Mesenchymal stem cell (in vitro differentiated cells and primary cell): ENCODE data around the gene TBRG1.

ENCODE experiments used
- DNase-seq: peaks from one replicate; pipeline ENCODE4 v3.0.0-alpha.2; 2013
- H2AFZ ChIP-seq: one replicate; pipeline ENCODE4 v1.6.1; 2013; ENCODE audit warnings: low read depth, mild to moderate bottlenecking, control low read depth, inconsistent platforms, low read length, moderate library complexity
- H2AK5ac ChIP-seq: 2 replicates; pipeline ENCODE4 v1.6.1; 2013; ENCODE audit warnings: low read length, moderate library complexity, mild to moderate bottlenecking, inconsistent platforms; ENCODE audit not compliant: severe bottlenecking
- H2BK120ac ChIP-seq: one replicate; pipeline ENCODE4 v1.6.1; 2013; ENCODE audit warnings: low read depth, mild to moderate bottlenecking, inconsistent platforms, low read length, moderate library complexity
- H2BK12ac ChIP-seq, 2 experiments: one replicate each; pipeline ENCODE4 v1.6.1; 2013; ENCODE audit warnings: inconsistent platforms in 2 of 2, low read length in 2 of 2, mild to moderate bottlenecking in 2 of 2, moderate library complexity in 2 of 2, control low read depth in 1 of 2
- H2BK15ac ChIP-seq: one replicate; pipeline ENCODE4 v1.6.1; 2013; ENCODE audit warnings: mild to moderate bottlenecking, low read depth, inconsistent platforms; ENCODE audit not compliant: poor library complexity, severe bottlenecking
- H2BK5ac ChIP-seq: 2 replicates; pipeline ENCODE4 v1.6.1; 2013; ENCODE audit warnings: low read depth, mild to moderate bottlenecking, low read length, control low read depth, inconsistent platforms; ENCODE audit not compliant: poor library complexity, severe bottlenecking
- H3K14ac ChIP-seq, 2 experiments: one replicate each; pipeline ENCODE4 v1.6.1; 2013; ENCODE audit warnings: inconsistent platforms in 2 of 2, low read length in 2 of 2, control low read depth in 1 of 2, mild to moderate bottlenecking in 1 of 2, moderate library complexity in 1 of 2
- H3K18ac ChIP-seq, 2 experiments: one replicate each; pipeline ENCODE4 v1.6.1; 2013; ENCODE audit warnings: inconsistent platforms in 2 of 2, low read length in 2 of 2, control low read depth in 1 of 2, low read depth in 1 of 2, mild to moderate bottlenecking in 1 of 2
- H3K23ac ChIP-seq, 2 experiments: one replicate each; pipeline ENCODE4 v1.6.1; 2013; ENCODE audit warnings: inconsistent platforms in 2 of 2, low read length in 2 of 2, mild to moderate bottlenecking in 2 of 2, moderate library complexity in 2 of 2, control low read depth in 1 of 2
- H3K27ac ChIP-seq: 2 replicates; pipeline ENCODE4 v1.5.1; 2013; ENCODE audit warnings: mild to moderate bottlenecking, moderate library complexity, low read length, control low read depth, inconsistent platforms; ENCODE audit not compliant: poor library complexity, severe bottlenecking
- H3K27me3 ChIP-seq, 2 experiments: 2 replicates each; pipeline versions ENCODE4 v1.6.1 to v1.7.0; 2013; ENCODE audit warnings: low read length in 2 of 2, mild to moderate bottlenecking in 2 of 2, moderate library complexity in 2 of 2, control low read depth in 1 of 2, inconsistent platforms in 1 of 2; ENCODE audit not compliant: control insufficient read depth in 1 of 2, insufficient read depth in 1 of 2
- H3K36me3 ChIP-seq, 2 experiments: 2 replicates each; pipeline versions ENCODE4 v1.6.1 to v1.7.0; 2013; ENCODE audit warnings: low read length in 2 of 2, control low read depth in 1 of 2, inconsistent platforms in 1 of 2, low read depth in 1 of 2, mild to moderate bottlenecking in 1 of 2; ENCODE audit not compliant: insufficient read depth in 2 of 2, control insufficient read depth in 1 of 2
- H3K4ac ChIP-seq, 2 experiments: one replicate each; pipeline ENCODE4 v1.6.1; 2013; ENCODE audit warnings: inconsistent platforms in 2 of 2, low read length in 2 of 2, mild to moderate bottlenecking in 2 of 2, moderate library complexity in 2 of 2, control low read depth in 1 of 2, low read depth in 1 of 2
- H3K4me1 ChIP-seq: 2 replicates; pipeline ENCODE4 v1.6.1; 2013; ENCODE audit warnings: low read depth, low read length, control low read depth; ENCODE audit not compliant: control insufficient read depth, insufficient read depth
- H3K4me2 ChIP-seq: 2 replicates; pipeline ENCODE4 v1.6.1; 2013; ENCODE audit warnings: low read length, mild to moderate bottlenecking, inconsistent platforms; ENCODE audit not compliant: poor library complexity, severe bottlenecking
- H3K4me3 ChIP-seq, 2 experiments: 2 replicates each; pipeline versions ENCODE4 v1.5.1 to v1.7.0; 2013; ENCODE audit warnings: low read length in 2 of 2, mild to moderate bottlenecking in 2 of 2, control low read depth in 1 of 2, low read depth in 1 of 2; ENCODE audit not compliant: insufficient read depth in 1 of 2
- H3K79me1 ChIP-seq: replicated peaks from 2 replicates; pipeline ENCODE4 v1.6.1; 2013; ENCODE audit warnings: mild to moderate bottlenecking, control low read depth, low read length, inconsistent platforms; ENCODE audit not compliant: poor library complexity, severe bottlenecking
- H3K9ac ChIP-seq: 2 replicates; pipeline ENCODE4 v1.7.0; 2013; ENCODE audit warnings: mild to moderate bottlenecking, low read length, moderate library complexity
- H3K9me3 ChIP-seq: 2 replicates; pipeline ENCODE4 v1.7.0; 2013; ENCODE audit warnings: mild to moderate bottlenecking, low read length; ENCODE audit not compliant: control insufficient read depth
- H4K8ac ChIP-seq: one replicate; pipeline ENCODE4 v1.6.1; 2013; ENCODE audit warnings: inconsistent platforms, mild to moderate bottlenecking, low read length, moderate library complexity
- H4K91ac ChIP-seq: one replicate; pipeline ENCODE4 v1.6.1; 2013; ENCODE audit warnings: mild to moderate bottlenecking, low read length, inconsistent platforms
- WGBS: methylation state at CpG from one replicate; pipeline ENCODE4 v1.1.7; 2013; ENCODE audit warnings: mixed read lengths; 5-methylcytosine and 5-hydroxymethylcytosine counted together

Gene TBRG1

DNA sequence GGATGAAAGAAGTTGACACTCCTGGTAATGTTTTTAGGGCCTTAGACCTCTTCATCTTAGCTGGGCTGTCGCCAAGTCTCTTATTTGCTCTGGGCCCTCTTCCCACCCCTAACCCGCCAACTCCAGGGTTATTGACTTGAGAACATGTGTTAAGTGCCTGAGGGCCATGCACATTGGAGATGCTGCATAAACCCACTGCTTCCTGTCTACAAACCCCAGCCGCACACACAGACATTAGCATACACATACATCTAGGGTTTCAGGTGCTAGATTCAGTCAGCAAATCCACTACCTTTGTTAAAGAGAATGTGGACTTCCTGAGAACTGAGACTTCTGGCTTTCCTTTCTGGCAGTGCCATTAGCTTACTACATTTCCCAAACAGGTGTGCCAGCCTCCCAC, 10.6 kb upstream of the TBRG1 start:
- Histone ChIP-seq H3K4me3 (no peak overlapping the region), H3K4me1 (no peaks in the 10 kb centered on the region), H2BK120ac (no peak overlapping the region), H3K36me3 (no peaks in the 10 kb centered on the region), H3K18ac (no peak overlapping the region), H3K23ac (no peak overlapping the region), H3K9me3 (no peaks in the 10 kb centered on the region), H2BK5ac (no peak overlapping the region), H2BK15ac (no peak overlapping the region), H3K4ac (no peak overlapping the region), H3K4me2 (no peak overlapping the region), H3K27me3 (peaks cover 0 to 21% of the 10 kb centered on the region in 2 experiments), H4K8ac (no peak overlapping the region), H2BK12ac (no peak overlapping the region), H2AFZ (no peak overlapping the region), H3K79me1 (no peaks in the 10 kb centered on the region), H3K27ac (no peak overlapping the region), H2AK5ac (no peak overlapping the region), H3K9ac (no peak overlapping the region), H4K91ac (no peak overlapping the region), H3K14ac (no peak overlapping the region)
- DNase-seq: no peak
- 81% methylated on average over 3 of the region's 3 CpGs for WGBS

DNA sequence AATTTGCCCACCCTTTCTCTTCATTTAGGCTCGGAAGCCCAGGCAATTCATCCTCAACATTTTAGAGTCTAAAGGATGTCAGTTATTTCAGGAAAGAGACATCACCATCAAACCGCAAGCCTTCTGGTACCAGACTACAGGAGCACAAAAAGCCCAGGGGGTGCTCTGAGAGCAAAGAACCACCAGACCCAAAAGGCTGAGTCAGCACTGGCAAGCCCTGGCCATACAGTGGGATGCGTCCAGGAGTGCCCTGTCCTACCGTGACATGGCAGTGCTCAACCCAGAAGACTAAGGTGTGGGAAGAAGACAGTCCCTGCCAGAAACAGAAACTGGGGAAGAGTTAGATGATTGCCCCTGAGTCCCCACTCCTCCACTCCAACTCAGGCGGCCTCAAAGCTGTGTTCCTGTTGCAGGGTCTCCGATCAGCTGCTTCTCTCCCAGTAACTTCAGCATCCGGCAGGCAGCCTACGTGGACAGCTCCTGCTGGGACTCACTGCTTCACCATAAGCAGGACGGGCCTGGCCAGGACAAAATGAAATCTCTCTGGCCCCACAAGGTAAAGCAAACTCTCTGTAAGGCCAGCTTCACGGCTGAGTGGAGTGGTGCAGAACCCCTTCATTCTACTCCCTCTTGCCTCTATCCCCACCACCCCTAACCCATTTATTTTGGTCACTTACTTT, 10.0 kb upstream of the TBRG1 start:
- Histone ChIP-seq H3K27me3 (peaks cover 0 to 27% of the 10 kb centered on the region in 2 experiments), H3K36me3 (no peaks in the 10 kb centered on the region), H3K9me3 (no peaks in the 10 kb centered on the region), H3K18ac (no peak overlapping the region), H3K23ac (peak overlapping the region in 1 of 2 experiments; percentile 72), H2BK12ac (no peak overlapping the region), H2BK15ac (no peak overlapping the region), H2BK120ac (no peak overlapping the region), H3K14ac (no peak overlapping the region), H3K27ac (no peak overlapping the region), H2AK5ac (no peak overlapping the region), H4K91ac (no peak overlapping the region), H4K8ac (no peak overlapping the region), H3K9ac (no peak overlapping the region), H3K4ac (no peak overlapping the region), H3K4me2 (no peak overlapping the region), H3K79me1 (no peaks in the 10 kb centered on the region), H2BK5ac (no peak overlapping the region), H3K4me1 (no peaks in the 10 kb centered on the region), H3K4me3 (no peak overlapping the region), H2AFZ (no peak overlapping the region)
- DNase-seq: peak; percentile 9
- WGBS: 73% methylated on average over 10 of the region's 10 CpGs

DNA sequence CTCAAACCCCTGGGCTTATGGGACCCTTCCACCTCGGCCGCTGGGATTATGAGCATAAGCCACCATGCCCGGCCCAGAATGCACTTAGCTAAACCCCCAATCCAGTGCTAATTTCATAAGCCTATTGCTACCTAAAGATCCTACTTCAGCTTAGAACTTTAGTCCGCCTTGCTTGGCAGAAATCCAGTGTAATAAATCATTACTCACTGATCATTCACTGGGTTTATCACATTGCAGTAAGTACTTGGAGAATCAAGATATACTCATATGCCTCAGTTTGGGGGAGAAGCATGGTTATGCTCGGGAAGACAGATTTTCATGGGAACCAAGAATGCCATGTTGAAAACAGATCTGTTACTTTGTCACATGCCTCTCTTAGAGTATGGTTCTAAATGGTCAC, 3.8 kb upstream of the TBRG1 start:
- Histone ChIP-seq H3K79me1 (no peaks in the 10 kb centered on the region), H3K36me3 (no peaks in the 10 kb centered on the region), H2BK15ac (no peak overlapping the region), H3K9ac (no peak overlapping the region), H3K4ac (no peak overlapping the region), H3K14ac (no peak overlapping the region), H3K23ac (no peak overlapping the region), H2BK5ac (no peak overlapping the region), H2BK120ac (no peak overlapping the region), H4K8ac (no peak overlapping the region), H2AFZ (no peak overlapping the region), H2BK12ac (no peak overlapping the region), H2AK5ac (no peak overlapping the region), H3K4me2 (no peak overlapping the region), H3K4me1 (no peaks in the 10 kb centered on the region), H3K27ac (no peak overlapping the region), H3K9me3 (no peaks in the 10 kb centered on the region), H4K91ac (no peak overlapping the region), H3K18ac (no peak overlapping the region), H3K4me3 (no peak overlapping the region), H3K27me3 (peaks cover 0 to 36% of the 10 kb centered on the region in 2 experiments)
- no peak for DNase-seq
- 80% methylated on average over 5 of the region's 5 CpGs for WGBS

DNA sequence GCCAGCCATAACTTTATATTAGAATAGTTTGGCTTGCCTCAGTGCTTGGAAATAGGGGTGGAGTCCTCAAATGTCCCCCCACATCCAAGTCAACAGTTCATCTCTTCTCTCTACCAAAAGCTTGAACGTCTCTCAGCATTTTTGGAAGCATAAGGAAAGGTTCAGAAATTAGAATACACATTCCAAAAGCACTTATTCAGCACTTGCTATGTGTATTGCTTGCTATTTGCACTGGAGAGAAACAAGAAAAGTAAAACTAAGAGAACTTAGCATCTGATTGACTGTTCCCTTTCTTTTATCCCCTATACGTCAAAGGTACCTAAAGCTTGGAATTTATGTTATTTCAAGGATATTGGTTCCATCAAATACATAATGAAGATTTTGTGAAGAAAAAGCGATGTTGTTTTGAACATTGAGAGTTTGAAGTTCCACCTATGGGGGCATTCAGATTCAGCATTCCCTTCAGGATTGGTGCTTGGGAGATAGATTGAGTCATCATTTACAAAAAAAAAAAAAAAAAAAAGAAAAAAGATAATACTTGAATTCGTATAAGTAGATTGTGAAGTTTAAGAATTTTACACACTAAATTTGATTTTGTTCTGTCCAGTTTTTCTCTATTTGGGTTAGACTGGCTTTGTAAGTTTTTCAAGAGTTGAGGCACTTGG, 1.3 kb downstream of the TBRG1 start:
- no peaks in the 10 kb centered on the region for H3K9me3 ChIP-seq
- H3K14ac ChIP-seq: no peak overlapping the region
- H4K8ac ChIP-seq: no peak overlapping the region
- H2BK5ac ChIP-seq: no peak overlapping the region
- peaks cover 0 to 13% of the 10 kb centered on the region in 2 experiments for H3K27me3 ChIP-seq
- no peak overlapping the region for H3K27ac ChIP-seq
- no peak overlapping the region for H2BK12ac ChIP-seq
- no peak overlapping the region for H2AK5ac ChIP-seq
- H3K79me1 ChIP-seq: peaks cover 20% of the 10 kb centered on the region
- DNase-seq: peak; percentile 33
- WGBS: no CpG with 5 or more reads among the region's 4 CpGs
- peak overlapping the region; percentile 98 for H3K9ac ChIP-seq
- H3K23ac ChIP-seq: no peak overlapping the region
- H3K4ac ChIP-seq: no peak overlapping the region
- no peak overlapping the region for H2AFZ ChIP-seq
- H3K4me1 ChIP-seq: peaks cover 1% of the 10 kb centered on the region
- peak overlapping the region in 1 of 2 experiments; percentile 98 for H3K4me3 ChIP-seq
- H4K91ac ChIP-seq: no peak overlapping the region
- no peak overlapping the region for H2BK120ac ChIP-seq
- peaks cover 13 to 40% of the 10 kb centered on the region in 2 experiments for H3K36me3 ChIP-seq
- H2BK15ac ChIP-seq: no peak overlapping the region
- no peak overlapping the region for H3K18ac ChIP-seq
- peak overlapping the region; percentile 71 for H3K4me2 ChIP-seq
